Effector CD4-positive, alpha-beta T cell (primary cell): ENCODE results near the gene LFNG.

Experiments used
- DNase-seq: peaks from one replicate; pipeline ENCODE4 v3.0.0-alpha.2; 2020

The LFNG gene

DNA sequence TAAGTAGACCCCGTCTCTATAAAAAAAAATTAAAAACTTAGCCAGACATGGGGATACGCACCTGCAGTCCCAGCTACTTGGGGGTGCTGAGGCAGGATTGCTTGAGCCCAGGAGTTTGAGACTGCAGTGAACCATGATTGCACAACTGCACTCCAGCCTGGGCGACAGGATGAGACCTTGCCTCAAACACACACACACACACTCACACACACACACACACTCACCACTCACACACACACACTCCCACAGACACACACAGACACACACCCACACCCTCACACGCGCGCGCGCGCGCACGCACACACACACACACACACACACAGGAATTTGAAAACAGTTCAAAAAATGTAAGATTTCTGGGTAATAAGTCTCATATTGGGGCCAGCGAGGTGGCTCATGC, 34.7 kb upstream of the LFNG start:
- DNase-seq = no peak

DNA sequence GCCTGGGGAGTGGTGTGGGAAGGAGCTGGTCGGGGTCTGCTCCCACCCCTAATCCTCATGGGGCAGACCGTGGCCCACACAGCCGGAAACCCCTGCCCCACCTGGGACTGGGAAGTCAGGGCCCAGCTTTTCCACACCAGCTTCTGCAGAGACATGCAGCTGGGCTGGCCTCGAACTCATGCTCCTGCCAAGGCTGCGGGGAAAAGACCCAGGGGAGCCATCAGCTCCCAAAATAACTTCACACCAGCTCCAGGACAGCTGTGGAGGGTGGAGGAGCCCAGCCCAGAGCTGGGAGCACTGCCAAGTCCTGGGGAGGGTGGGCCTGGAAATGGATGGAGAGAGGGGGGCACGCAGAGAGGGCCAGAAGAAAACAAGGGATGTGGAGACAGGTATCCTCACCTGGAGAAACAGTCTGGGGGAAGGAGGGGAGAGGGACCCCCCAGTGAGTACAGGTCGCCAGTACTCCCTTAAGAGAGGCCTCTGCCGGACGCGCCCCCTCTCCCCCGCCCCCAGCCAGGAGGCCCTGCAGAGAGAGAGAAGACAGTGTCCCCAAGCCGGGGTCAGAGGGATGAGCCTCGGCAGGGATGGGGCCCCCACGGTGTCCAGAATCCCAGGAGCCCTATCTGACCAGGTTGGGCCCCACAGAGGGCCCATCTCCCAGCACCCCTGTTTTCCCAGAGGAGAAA, 31.8 kb upstream of the LFNG start:
- no peak for DNase-seq

DNA sequence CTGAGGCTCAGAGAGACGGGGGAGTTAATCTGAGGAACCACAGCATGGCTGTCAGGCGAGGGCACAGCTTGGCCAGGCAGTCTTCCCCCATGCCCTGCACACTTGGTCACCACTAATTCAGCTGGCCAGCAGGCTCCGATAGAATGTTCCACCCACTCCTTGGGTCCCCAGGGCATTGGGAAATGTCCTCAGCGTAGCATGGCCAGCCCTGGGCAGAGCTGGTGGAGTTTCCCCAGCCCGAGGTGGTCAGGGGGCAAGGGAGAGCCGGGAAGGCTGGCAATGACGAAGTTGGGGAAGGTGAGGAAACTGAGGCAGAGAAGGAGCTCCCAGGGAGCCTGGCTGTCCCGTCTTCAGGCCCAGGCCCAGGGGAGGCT, 31.3 kb upstream of the LFNG start:
- no peak for DNase-seq

DNA sequence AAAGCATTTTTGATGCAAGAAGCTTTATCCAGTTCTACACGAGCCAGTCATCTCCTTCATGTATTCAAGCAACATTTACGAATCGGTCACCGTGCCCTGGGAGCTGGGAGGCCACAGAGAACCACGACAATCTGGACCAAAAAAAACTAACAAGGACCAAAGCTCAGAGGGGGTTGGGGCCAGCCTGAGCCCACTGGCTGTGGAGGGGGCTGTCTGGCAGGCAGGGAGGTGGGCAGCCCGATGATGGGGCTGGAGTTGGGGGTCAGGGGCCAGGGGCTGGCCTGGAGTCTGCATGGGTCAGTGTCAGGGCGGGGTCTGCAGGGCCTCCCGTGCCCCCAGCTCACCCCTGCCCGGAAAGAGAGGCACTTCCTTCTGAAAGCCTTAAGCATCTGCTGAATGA, 30.9 kb upstream of the LFNG start:
- no peak for DNase-seq

- no peak for DNase-seq
Observed at GRCh38 chr7:2490181-2490651, 29.4 kb upstream of the LFNG start.

GRCh38 chr7:2492038-2492437, 27.5 kb upstream of the LFNG start:
- DNase-seq = no peak

- no peak for DNase-seq
Observed at GRCh38 chr7:2493205-2494164, 26.1 kb upstream of the LFNG start.

DNA sequence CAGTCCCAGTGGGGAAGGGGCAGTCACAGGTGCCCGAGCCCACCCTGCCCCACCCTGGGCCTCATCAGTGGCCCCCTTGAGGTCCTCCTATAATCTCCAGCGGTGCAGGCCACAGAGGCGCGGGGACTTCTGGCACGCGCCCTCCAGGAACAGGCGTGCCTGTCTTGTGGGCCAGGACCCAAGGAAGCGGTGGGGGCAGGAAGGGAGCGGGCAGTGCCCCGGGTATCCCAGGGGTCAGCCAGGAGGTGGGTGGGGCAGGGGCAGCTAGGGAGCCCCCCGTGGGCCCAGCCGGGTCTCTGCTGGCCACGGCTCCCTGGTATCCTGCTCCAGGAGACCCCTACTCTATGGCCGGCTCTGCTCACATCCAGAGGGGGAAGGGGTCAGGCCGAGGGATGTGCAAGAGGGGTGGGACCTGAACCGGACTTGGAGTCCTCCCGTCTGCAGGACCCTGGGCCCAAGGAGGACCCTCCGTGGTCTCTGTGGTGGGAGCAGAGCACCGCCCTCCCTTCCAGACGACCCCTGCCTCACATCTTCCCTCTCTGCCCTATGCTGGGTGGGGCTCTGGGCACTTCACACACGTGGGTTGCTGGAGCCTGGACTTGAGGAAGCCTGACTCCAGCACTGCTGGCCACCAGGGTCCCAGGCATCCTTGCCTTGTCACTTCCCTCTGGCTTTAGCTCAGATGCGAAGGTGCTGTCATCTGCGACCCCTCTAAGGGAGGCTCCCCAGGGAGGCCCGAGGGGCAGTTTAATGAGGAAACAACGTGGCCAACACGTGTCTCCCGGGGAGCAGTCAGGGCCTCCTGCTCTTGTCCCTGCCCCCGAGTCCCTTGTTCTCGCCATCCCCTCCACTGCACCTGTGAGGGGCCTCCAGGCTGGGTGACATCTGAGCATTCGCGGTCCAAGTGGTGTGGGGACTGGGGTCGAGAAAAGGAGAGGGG, 25.1 kb upstream of the LFNG start:
- DNase-seq = no peak

- DNase-seq = no peak
Observed at GRCh38 chr7:2495418-2496299, 23.9 kb upstream of the LFNG start.

DNA sequence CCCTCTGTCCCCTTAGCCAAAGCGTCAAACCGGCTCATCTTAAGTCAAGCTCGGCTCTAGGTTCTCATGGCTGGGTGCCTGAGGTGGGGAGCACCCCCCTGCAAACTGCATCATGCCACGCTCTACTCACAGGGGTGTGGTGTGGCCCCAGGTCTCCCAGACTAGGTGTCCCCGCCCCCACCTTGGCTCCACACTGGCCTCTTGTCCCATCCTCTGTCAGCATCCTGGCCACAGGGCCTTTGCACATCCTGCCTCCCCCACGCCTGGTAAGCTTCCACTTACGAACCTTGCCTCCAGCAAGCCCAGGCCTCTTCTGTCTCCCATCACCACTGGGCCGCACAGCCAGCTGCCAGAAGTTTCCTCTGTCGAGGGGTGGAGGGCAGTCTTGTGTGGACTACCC, 23.2 kb upstream of the LFNG start:
- no peak for DNase-seq

- no peak for DNase-seq
Observed at GRCh38 chr7:2497065-2497464, 22.5 kb upstream of the LFNG start.

DNA sequence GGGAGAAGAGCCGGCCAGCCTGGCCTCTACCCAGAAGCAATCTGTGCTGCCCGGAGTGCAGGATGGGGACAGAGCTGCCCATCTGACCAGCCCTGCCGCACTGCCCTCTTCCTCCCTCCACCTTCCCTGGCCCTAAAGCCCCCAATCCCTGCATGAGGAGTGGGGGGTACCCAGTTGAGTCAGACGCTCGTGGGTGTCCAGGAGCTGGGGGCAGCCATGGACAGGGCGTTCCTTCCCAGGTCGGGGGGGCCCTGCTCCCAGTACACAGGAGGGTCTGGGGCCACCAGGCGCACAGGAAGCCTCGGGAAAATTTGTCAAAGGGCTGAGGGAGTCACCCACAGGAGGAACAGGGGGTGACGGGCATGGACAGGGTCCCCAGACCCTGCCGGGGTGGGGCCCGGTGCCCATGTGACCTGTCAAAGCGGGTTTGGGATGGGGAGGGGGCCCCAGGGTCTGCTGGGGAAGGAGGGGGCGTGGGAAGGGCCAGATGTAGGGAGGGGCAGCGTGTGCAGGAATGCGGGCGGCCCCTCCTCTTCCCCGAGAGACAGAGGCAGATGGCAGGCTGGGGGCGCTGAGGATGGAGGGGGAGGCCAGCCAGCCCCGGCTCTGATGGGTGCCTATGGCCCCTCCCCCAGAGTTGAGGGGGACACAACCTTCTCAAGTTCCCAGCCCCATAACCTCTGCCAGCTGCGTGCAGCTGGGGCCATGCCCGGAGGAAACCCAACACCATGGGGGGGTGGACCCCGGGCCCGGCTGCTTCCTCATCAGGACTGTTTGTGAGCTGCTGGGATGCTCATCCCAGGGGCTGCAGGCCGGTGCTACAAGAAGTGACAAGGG, 21.9 kb upstream of the LFNG start:
- no peak for DNase-seq

DNA sequence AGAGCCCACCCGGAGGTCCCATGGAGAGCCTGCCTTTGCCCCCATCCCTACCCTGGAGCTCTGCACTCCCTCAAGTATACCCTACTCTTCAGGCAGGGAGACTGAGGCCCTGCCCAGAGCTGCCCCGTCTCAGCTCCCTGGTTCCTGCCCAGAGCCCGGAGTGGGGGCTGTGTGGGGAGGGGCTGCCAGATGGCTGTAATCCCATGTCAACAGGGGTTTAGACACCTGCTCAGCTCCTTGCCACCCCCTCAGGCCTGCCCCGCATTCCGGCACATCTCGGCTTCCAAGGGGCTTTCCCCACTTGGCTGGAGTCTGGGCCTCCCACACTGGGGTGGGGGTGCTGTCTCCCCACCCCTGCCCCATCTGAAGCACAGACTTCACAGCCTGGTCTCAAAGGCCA, 20.9 kb upstream of the LFNG start:
- DNase-seq = no peak

DNA sequence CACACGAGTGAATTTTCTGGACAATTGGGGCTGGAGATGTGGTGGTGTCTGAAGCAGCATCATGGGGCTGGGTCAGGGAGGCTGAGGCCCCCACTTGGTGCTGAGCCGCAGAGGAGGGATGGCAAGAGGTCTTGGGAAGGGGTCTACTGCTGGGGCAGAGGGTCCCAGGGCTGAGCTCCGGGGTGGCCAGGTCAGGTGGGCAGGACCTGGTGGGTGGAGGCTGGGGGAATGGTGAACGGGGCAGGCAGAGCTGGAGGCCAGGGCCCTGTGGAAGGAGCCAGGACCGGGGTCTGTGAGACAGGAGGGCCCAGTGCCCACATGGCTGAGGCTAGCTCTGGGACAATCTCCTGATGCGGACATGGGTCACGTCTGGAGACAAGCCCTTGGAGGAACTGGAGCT, 20.4 kb upstream of the LFNG start:
- DNase-seq = no peak

DNA sequence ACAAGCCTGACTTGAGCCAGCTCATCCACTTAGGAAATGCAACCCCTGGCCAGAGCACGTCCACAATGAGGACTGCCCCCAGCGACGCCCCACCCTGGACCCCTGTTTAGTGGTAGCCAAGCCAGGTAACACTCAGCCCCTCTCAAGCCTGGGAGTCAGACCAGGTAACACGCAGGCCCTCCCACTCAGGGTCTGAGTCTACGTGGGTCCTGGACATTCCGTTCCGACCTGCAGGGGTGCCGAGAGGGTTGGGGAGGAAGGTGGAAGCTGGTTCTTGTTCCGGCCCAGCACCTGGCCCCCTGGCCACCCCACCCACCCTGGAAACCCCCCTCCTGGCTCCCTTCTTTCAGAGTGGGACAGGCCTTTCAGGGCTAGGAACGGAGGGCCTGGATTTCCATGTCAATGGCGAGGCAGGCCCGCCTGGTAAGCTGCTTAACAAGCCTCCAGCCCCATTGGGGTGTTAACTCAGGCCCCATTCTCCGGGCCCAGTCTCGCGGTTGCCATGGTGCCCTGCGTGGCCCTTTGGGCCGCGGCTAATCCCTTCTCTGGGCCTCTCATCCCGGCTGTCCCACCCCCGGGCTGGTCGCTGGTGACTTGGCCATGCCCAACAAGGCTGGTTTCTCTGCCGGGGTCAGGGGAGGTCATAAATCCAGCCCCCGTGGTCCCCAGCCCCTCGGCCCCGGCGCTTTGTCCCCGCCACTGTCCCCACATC, 19.7 kb upstream of the LFNG start:
- DNase-seq = no peak

DNA sequence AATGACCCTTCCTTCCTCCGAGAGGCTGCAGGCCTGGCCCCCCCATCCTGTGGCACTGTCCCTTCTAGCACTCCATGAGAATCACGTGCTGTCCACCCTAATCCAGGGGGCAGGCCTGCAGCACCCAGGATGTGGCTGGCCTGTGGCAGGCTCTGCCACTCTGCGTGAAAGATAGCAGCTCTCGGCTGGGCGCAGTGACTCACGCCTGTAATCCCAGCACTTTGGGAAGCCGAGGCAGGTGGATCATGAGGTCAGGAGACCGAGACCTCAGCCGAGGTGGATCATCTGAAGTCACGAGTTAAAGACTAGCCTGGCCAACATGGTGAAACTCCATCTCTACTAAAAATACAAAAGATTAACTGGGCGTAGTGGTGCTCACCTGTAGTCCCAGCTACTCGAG, 18.9 kb upstream of the LFNG start:
- no peak for DNase-seq

- no peak for DNase-seq
Observed at GRCh38 chr7:2501947-2502646, 17.5 kb upstream of the LFNG start.

GRCh38 chr7:2502647-2502966, 17.0 kb upstream of the LFNG start:
- no peak for DNase-seq

DNA sequence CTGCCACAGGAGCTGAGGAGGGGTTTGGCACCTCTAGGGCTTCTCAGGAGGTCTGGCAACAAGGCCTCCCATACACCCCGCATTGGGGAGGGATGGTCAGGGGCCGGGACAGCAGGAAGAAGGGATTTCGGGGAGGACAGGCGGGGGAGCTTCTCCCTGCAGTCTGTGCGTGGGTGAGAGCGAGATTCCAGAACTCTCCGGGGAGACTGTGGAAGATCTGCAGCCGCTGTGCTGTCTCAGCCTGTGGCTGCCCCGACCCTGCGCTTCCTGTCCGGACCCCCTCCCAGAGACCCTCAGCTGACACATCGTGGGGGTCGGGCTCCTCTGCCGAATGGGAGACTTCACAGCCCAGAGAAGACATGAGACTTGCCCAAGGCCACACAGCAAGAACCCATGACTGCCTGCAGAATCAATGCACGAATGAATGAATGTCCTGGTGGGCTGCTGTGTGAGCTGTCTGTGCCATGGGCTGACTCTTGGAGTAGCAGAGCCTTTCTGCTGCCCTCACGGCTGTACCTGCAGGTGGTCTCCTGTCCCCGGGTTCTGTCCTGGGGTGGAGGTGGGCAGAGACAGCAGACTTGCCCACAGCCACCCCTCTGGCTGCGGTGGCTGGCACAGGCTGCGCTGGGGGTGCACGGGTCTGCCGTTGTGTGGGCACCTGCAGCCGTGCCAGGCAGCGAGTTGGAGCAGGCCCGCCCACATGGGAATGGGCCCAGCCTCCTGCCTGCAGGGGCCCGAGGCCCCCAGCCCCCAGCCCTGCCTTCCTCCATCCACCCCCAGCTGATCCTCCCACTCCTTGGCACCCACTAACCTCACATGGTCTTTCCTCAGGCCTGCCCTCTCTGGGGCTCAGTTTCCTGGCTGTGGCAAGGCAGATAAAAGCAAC, 16.3 kb upstream of the LFNG start:
- DNase-seq = no peak
